NK-92 (cell line): Measurements from ENCODE around the gene TMUB1.
A peak's percentile ranks its signal among the peaks of the same experiment; 100 is the strongest.

Source experiments
- DNase-seq: peaks from one replicate; lab custom pipeline; 2025; ENCODE audit not compliant: unreplicated experiment; lab: John Stamatoyannopoulos, UW

TMUB1 gene, protein sequence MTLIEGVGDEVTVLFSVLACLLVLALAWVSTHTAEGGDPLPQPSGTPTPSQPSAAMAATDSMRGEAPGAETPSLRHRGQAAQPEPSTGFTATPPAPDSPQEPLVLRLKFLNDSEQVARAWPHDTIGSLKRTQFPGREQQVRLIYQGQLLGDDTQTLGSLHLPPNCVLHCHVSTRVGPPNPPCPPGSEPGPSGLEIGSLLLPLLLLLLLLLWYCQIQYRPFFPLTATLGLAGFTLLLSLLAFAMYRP

GRCh38 chr7:151083071-151083823 lies at the start of gene TMUB1:
Gene TMUB1 (minus strand): TSS chr7:151083493. CDS start chr7:151082563, 930 bp downstream.
- no peak for DNase-seq

DNA sequence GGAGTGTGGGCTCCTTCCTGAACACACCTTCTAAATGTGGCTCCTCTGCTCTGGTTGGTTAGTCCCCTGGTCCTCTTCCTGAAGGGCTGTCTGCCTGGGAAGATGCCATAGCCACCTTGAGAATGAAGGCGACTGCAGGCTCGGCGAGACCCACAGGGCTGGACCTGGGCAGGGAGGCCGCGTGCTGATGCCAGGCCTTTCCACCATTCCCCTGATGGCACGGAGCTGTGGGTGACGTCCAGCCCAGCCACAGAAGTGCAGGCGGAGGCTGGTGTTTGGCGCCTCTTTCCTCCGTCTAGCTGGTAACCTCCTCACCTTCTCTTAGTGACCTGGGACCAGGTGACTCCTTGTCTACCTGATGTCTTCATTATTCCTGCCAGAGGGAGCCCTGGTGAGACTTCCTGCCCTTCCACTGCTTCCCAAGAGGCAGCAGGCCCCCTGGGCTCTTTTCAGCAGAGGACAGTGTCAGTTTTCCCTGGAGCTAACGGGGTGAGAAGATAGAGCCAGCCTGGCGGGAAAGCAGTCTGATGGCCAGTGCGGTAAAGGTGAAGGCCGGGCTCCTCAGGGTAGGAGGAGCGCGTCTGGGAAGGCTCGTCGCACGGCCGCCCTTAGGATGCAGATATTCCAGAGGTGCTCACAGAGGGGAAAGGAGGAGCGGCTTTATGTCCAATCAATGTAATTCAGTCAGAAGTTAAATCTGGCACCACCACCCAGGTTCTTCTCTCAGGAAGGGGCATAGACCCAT lies 49.3 kb upstream of the TMUB1 start:
- no peak for DNase-seq

- no peak for DNase-seq
Measured at GRCh38 chr7:151131592-151132293, 48.5 kb upstream of the TMUB1 start.

DNA sequence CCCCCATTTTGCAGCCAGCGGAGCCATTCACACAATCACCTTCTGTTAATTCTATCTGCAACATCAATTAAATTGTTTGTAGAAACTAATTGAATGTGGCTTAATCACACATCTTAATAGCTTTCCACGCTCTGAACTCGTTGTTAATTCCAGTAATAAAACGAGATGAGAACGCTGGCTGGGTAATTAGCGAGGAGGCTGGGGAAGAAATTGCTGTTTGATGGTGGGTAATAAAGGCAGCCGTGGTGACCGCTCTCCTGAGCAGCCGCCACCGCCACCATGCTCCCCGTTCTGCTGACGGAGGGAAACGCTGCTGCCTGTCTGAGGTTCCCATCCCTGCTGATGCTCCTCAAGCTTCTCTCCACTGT lies 47.9 kb upstream of the TMUB1 start:
- no peak for DNase-seq

GRCh38 chr7:151130741-151131157 lies 47.5 kb upstream of the TMUB1 start:
- no peak for DNase-seq

DNA sequence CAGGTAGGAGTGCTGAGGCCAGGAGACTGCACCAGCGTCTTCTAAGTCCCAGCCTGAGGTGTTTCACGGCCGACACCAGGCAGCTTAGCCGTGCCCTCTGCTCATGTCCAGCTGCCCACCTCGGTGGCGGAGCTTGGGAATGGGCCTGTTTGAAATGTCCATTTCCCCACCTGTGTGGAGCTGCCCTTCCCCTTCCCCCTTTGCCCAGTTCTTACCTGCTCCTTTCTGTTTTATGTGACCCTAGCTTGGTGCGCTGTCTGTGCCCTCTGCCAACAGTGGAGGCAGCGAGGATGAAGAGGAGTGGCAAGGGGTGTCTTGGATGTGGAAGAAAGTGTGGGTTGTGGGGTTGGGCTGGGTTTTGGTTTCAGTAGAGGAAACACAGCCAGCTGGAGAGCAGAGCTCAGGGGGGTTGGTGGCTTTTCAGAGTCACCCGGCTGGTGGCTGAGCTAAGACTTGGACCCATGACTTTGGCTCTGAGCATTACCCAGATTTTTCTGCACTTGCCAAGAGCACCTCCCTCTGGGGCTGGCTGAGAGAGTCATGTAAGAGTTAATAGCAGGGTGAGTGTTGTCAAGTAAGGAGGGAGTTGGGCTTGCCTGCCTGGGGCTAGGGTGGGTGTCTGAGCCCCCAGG lies 46.8 kb upstream of the TMUB1 start:
- DNase-seq: no peak

GRCh38 chr7:151129117-151129959 lies 46.0 kb upstream of the TMUB1 start:
- no peak for DNase-seq

DNA sequence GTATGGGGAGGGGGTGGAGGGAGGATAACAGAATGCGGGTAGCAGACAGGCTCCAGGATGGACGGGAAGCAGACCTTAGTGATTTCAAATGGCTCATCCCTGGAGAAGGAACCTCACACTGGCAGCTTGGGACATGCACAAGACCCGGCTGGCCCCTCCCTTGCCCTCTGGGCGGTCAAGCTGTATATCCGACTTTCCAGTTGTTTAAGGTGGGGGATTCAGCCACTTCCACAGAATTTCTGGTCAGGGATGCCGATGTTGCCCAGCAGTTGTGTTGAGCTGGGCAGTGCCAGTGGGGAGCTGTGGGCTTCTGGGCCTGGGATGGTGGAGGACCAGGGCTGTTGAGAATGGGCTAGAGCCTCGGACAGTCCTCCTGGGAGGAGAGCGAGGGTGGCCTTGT lies 45.4 kb upstream of the TMUB1 start:
- no peak for DNase-seq

GRCh38 chr7:151128144-151128543 lies 44.9 kb upstream of the TMUB1 start:
- no peak for DNase-seq

DNA sequence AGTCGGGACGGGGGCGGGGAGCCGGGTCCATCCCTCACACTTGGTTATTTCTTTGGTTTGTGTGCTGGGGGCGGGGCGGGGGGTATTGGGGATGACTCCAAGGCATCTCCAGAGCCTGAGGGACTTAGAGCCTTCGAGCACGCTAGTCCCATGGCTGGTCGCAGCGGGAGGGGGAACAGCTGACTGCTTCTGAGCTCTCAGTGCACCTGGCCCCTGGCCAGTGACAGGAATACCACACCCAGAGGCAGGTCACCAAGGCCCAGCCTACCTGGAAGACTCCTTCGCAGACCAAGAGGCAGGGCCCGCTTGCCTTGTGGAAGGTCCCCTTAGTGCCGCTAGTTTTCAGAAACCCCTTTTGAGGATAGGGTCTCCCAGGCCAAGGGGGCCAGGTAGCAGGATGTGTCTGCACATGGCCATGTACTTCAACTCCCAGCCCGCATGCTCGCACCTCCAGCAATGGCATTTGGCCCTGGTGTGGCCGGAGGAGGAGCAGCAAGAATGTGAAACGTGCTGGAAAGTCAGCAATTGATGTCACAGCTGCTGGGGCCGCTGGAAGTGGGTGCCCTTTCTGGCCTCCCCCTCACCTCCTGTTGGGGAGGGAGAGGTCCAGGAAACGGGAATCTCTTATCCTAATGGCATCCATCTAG lies 43.3 kb upstream of the TMUB1 start:
- DNase-seq: no peak

GRCh38 chr7:151125846-151126481 lies 42.7 kb upstream of the TMUB1 start:
- DNase-seq: no peak

GRCh38 chr7:151125470-151125845 lies 42.2 kb upstream of the TMUB1 start:
- no peak for DNase-seq

DNA sequence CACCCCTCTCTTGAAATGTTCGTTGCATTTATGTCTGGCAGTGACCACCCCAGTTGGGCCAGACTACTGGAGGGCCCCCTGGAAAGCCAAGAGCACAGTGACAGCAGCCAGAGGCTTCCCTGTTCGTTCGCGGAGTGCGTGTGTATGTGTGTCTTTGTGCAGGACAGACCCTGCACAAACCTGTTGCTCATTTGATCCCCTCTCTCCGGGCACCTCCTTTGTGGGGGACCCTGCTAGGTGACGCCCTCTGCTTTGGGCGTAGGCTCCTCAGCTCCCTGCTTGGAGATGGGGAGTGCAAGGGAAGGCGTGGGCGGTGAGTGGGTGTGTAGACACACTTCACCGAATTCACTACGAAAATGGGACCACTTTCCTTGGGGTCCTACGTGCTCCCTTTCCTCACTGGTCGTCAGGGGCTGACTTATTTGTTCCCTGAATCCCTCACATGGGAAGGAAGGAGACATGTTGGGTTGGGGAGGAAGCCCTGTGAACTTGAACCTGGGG lies 41.7 kb upstream of the TMUB1 start:
- DNase-seq: no peak

DNA sequence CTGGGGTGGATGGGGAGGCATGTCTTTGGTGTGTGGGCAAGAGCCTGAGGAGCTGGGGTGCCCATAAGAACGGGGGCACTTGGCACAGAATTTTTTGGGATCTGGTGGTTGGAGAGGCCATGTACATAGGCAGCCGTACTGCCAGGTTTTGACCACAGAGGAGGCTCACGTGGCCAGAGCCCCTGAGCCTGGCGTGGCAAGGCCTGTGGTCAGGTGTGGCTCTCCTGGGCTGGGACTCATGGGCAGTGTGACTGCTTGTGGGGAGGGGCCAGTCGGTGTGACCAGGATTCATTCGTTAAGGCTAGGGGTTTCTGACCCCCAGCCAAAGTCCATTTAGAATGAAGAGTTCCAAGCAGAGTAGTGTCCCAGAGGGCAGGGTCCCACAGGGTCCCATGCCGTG lies 41.2 kb upstream of the TMUB1 start:
- no peak for DNase-seq

- DNase-seq: peak; percentile 11
Measured at GRCh38 chr7:151123822-151124464, 40.6 kb upstream of the TMUB1 start.

GRCh38 chr7:151123158-151123821 lies 40.0 kb upstream of the TMUB1 start:
- no peak for DNase-seq

GRCh38 chr7:151122796-151123157 lies 39.5 kb upstream of the TMUB1 start:
- DNase-seq: no peak

GRCh38 chr7:151122276-151122675 lies 39.0 kb upstream of the TMUB1 start:
- DNase-seq: no peak
